ENCODE measurements around the gene PPP6R1. TPM values are rescaled to one million over a fixed set of nuclear protein-coding genes. Genes with fewer than 3 reads are reported as not detected.

PPP6R1 gene
- total and polyA plus RNA-seq, 2 experiments from 2014 or later, result 37.1 to 76.0 TPM

- Histone ChIP-seq H2AFZ (no peak overlapping the region), H3K4me1 (ENCODE audit: insufficient read depth) (peaks cover 6% of the 10 kb centered on the region), H3K9me2 (replicated peaks; ENCODE audit: insufficient read depth) (no peaks in the 10 kb centered on the region), H3K4me3 (no peak overlapping the region), H3K4me2 (no peak overlapping the region), H4K20me1 (ENCODE audit: insufficient read depth, poor library complexity, severe bottlenecking) (peaks cover 9% of the 10 kb centered on the region), H3K27me3 (no peaks in the 10 kb centered on the region), H3K27ac (no peak overlapping the region), H3K79me2 (peaks cover 14% of the 10 kb centered on the region), H3K9me3 (ENCODE audit: low read depth) (no peaks in the 10 kb centered on the region), H3K36me3 (replicated peaks; ENCODE audit: insufficient read depth, low read depth) (no peaks in the 10 kb centered on the region)
- DNase-seq (ENCODE audit: low spot score), result no peak
- TF ChIP-seq CTCF (IDR thresholded peaks at IDR 0.05; ENCODE audit: poor library complexity), result no peak
- TF ChIP-seq EZH2 (IDR thresholded peaks at IDR 0.05; ENCODE audit: borderline replicate concordance), result no peak
- no peak for TF ChIP-seq EZH2phosphoT487 (IDR thresholded peaks at IDR 0.05; ENCODE audit: low read depth, severe bottlenecking, unreplicated experiment)
- 94% methylated on average over 9 of the region's 9 CpGs for WGBS (ENCODE audit: low lambda C conversion rate, missing lambda C conversion rate)
These were observed 3.5 kb upstream of the PPP6R1 start for GRCh38 chr19:55262359-55262758.

GRCh38 chr19:55261671-55262126 lies 2.9 kb upstream of the PPP6R1 start:
- no peak overlapping the region for H3K4me3 ChIP-seq
- no peaks in the 10 kb centered on the region for H3K9me3 ChIP-seq (ENCODE audit: low read depth)
- H3K36me3 ChIP-seq (replicated peaks; ENCODE audit: insufficient read depth, low read depth), result no peaks in the 10 kb centered on the region
- H2AFZ ChIP-seq, result no peak overlapping the region
- H3K9me2 ChIP-seq (replicated peaks; ENCODE audit: insufficient read depth), result no peaks in the 10 kb centered on the region
- no peak for DNase-seq (ENCODE audit: low spot score)
- no peak overlapping the region for H3K27ac ChIP-seq
- H3K27me3 ChIP-seq, result no peaks in the 10 kb centered on the region
- H3K4me2 ChIP-seq, result no peak overlapping the region
- peaks cover 11% of the 10 kb centered on the region for H3K4me1 ChIP-seq (ENCODE audit: insufficient read depth)
- peaks cover 21% of the 10 kb centered on the region for H3K79me2 ChIP-seq
- no peak for TF ChIP-seq CTCF (IDR thresholded peaks at IDR 0.05; ENCODE audit: poor library complexity)
- TF ChIP-seq EZH2phosphoT487 (IDR thresholded peaks at IDR 0.05; ENCODE audit: low read depth, severe bottlenecking, unreplicated experiment), result no peak
- TF ChIP-seq EZH2 (IDR thresholded peaks at IDR 0.05; ENCODE audit: borderline replicate concordance), result no peak
- WGBS (ENCODE audit: low lambda C conversion rate, missing lambda C conversion rate), result 94% methylated on average over 13 of the region's 13 CpGs
- peaks cover 16% of the 10 kb centered on the region for H4K20me1 ChIP-seq (ENCODE audit: insufficient read depth, poor library complexity, severe bottlenecking)

- H3K27me3 ChIP-seq, result no peaks in the 10 kb centered on the region
- peak overlapping the region; percentile 47 for H2AFZ ChIP-seq
- DNase-seq (ENCODE audit: low spot score), result peak; percentile 43
- peak overlapping the region; percentile 93 for H3K27ac ChIP-seq
- peak overlapping the region; percentile 12 for H3K4me3 ChIP-seq
- WGBS (ENCODE audit: low lambda C conversion rate, missing lambda C conversion rate), result 43% methylated on average over 29 of the region's 29 CpGs
- H3K4me1 ChIP-seq (ENCODE audit: insufficient read depth), result peaks cover 25% of the 10 kb centered on the region
- TF ChIP-seq EZH2 (IDR thresholded peaks at IDR 0.05; ENCODE audit: borderline replicate concordance), result no peak
- no peak for TF ChIP-seq CTCF (IDR thresholded peaks at IDR 0.05; ENCODE audit: poor library complexity)
- no peak for TF ChIP-seq EZH2phosphoT487 (IDR thresholded peaks at IDR 0.05; ENCODE audit: low read depth, severe bottlenecking, unreplicated experiment)
- peak overlapping the region; percentile 74 for H3K4me2 ChIP-seq
- H3K36me3 ChIP-seq (replicated peaks; ENCODE audit: insufficient read depth, low read depth), result no peaks in the 10 kb centered on the region
- no peaks in the 10 kb centered on the region for H3K9me3 ChIP-seq (ENCODE audit: low read depth)
- peaks cover 36% of the 10 kb centered on the region for H4K20me1 ChIP-seq (ENCODE audit: insufficient read depth, poor library complexity, severe bottlenecking)
- H3K9me2 ChIP-seq (replicated peaks; ENCODE audit: insufficient read depth), result no peaks in the 10 kb centered on the region
- H3K79me2 ChIP-seq, result peaks cover 41% of the 10 kb centered on the region
These were observed 858 bp upstream of the PPP6R1 start for GRCh38 chr19:55259540-55260210.

Measured in hepatocyte (in vitro differentiated cells).